ENCODE data around the gene FGB.

Gene FGB

GRCh38 chr4:154597798-154598774, 35.3 kb downstream of the FGB start:
- no peak for DNase-seq

- no peak for DNase-seq
These were observed 39.7 kb downstream of the FGB start for GRCh38 chr4:154602404-154603020.

GRCh38 chr4:154603033-154603943, 40.5 kb downstream of the FGB start:
- no peak for DNase-seq

- no peak for DNase-seq
These were observed 41.9 kb downstream of the FGB start for GRCh38 chr4:154604696-154605200.

- DNase-seq = no peak
These were observed 44.2 kb downstream of the FGB start for GRCh38 chr4:154606728-154607723.

- no peak for DNase-seq
These were observed 45.8 kb downstream of the FGB start for GRCh38 chr4:154608361-154609252.

GRCh38 chr4:154609532-154609931, 46.7 kb downstream of the FGB start:
- no peak for DNase-seq

- no peak for DNase-seq
These were observed 47.8 kb downstream of the FGB start for GRCh38 chr4:154610582-154610981.

GRCh38 chr4:154611833-154612232, 49.0 kb downstream of the FGB start:
- no peak for DNase-seq

GRCh38 chr4:154612472-154613414, 49.9 kb downstream of the FGB start, which contains the start of gene FGG:
Gene FGG (minus strand): TSS chr4:154612656. CDS start chr4:154612609, 47 bp downstream.
- no peak for DNase-seq

- DNase-seq = no peak
These were observed 51.5 kb downstream of the FGB start for GRCh38 chr4:154614306-154614705.

GRCh38 chr4:154615211-154615610, 52.4 kb downstream of the FGB start:
- DNase-seq = no peak

- no peak for DNase-seq
These were observed 53.5 kb downstream of the FGB start for GRCh38 chr4:154616287-154616686.

- no peak for DNase-seq
These were observed 53.9 kb downstream of the FGB start for GRCh38 chr4:154616731-154617130.

GRCh38 chr4:154617820-154618317, 55.1 kb downstream of the FGB start:
- no peak for DNase-seq

GRCh38 chr4:154618708-154619315, 56.0 kb downstream of the FGB start:
- peak; percentile 44 for DNase-seq

GRCh38 chr4:154620111-154620510, 57.3 kb downstream of the FGB start:
- no peak for DNase-seq

All from stimulated activated CD4-positive, alpha-beta T cell treated with anti-CD3 and anti-CD28 coated beads, Interleukin-4, amount 100 ng/mL, for 1 hour (primary cell).